Upper lobe of right lung (tissue), 1 donor: ENCODE results near the gene ACER3. TPM values are rescaled to one million over a fixed set of nuclear protein-coding genes. Genes with fewer than 3 reads are reported as not detected.

Experiments
- ATAC-seq: fragments of 200-7000 bp; cut with Tn5 transposase; one replicate; pipeline ENCODE4 v1.9.1; 2020; ENCODE audit warnings: mild to moderate bottlenecking, moderate library complexity
- DNase-seq: peaks from one replicate; pipeline ENCODE4 v3.0.0-alpha.2; 2020
- H3K27ac ChIP-seq: fragments of 200-600 bp; one replicate; pipeline ENCODE4 v1.8.0; 2022
- H3K27me3 ChIP-seq: fragments of 200-600 bp; one replicate; pipeline ENCODE4 v1.8.0; 2022; ENCODE audit warnings: mild to moderate bottlenecking
- H3K36me3 ChIP-seq: fragments of 200-600 bp; one replicate; pipeline ENCODE4 v1.8.0; 2022
- H3K4me1 ChIP-seq: fragments of 200-600 bp; one replicate; pipeline ENCODE4 v1.8.0; 2022
- H3K4me3 ChIP-seq: fragments of 200-600 bp; one replicate; pipeline ENCODE4 v1.8.0; 2022; ENCODE audit warnings: mild to moderate bottlenecking
- H3K9me3 ChIP-seq: fragments of 200-600 bp; one replicate; pipeline ENCODE4 v1.8.0; 2022
- CTCF ChIP-seq: fragments of 200-600 bp; IDR thresholded peaks from one replicate; pipeline ENCODE4 v1.8.0; 2022; ENCODE audit warnings: antibody characterized with exemption
- intact Hi-C: fragments of 100-400 bp; cut with DNase I; formaldehyde crosslinking; loops from one replicate; pipeline ENCODE4 v1.11.0; 2022
- total RNA-seq: library from RNA; stranded (reverse); fragmentation: NEBNext Ultra II Directional; extraction: Animal tissue kit (Norgen Biotek cat#: 25700); gene quantifications from one replicate; pipeline ENCODE4 v1.2.1, GENCODE V29; 2021
- donor health status: DM: no; HTN: yes; CAD: no; lungs with severe emphysema.

Gene ACER3
- total RNA-seq, 1 donor from 2014 or later: 42.2 TPM

- ATAC-seq: no peak
- no peak for TF ChIP-seq CTCF
- no peaks in the 10 kb centered on the region for H3K27me3 ChIP-seq
Measured at GRCh38 chr11:76972051-76972450, 111.3 kb downstream of the ACER3 start.

GRCh38 chr11:76974179-76974891 is 113.6 kb downstream of the ACER3 start:
- Histone ChIP-seq H3K27ac (no peak overlapping the region), H3K4me1 (no peaks in the 10 kb centered on the region), H3K4me3 (no peak overlapping the region), H3K27me3 (no peaks in the 10 kb centered on the region), H3K9me3 (peaks cover 7% of the 10 kb centered on the region), H3K36me3 (peaks cover 11% of the 10 kb centered on the region)
- no peak for ATAC-seq
- DNase-seq: no peak
- TF ChIP-seq CTCF: no peak
- intact Hi-C loops: no loop called here

More at GRCh38 chr11:76972051-76972450, 111.3 kb downstream of the ACER3 start:
- DNase-seq: no peak
- peaks cover 4% of the 10 kb centered on the region for H3K36me3 ChIP-seq
- H3K27ac ChIP-seq: no peak overlapping the region
- peaks cover 7% of the 10 kb centered on the region for H3K9me3 ChIP-seq
- intact Hi-C loops: no loop called here
- no peak overlapping the region for H3K4me3 ChIP-seq
- no peaks in the 10 kb centered on the region for H3K4me1 ChIP-seq

GRCh38 chr11:76975513-76975912 is 114.8 kb downstream of the ACER3 start:
- Histone ChIP-seq H3K4me1 (no peaks in the 10 kb centered on the region), H3K4me3 (no peak overlapping the region), H3K36me3 (peaks cover 11% of the 10 kb centered on the region), H3K9me3 (peaks cover 7% of the 10 kb centered on the region), H3K27me3 (no peaks in the 10 kb centered on the region), H3K27ac (no peak overlapping the region)
- intact Hi-C loops: no loop called here
- ATAC-seq (no peak), DNase-seq (no peak)
- TF ChIP-seq CTCF: no peak

- Histone ChIP-seq H3K27ac (no peak overlapping the region), H3K27me3 (no peaks in the 10 kb centered on the region), H3K36me3 (peaks cover 11% of the 10 kb centered on the region), H3K9me3 (no peaks in the 10 kb centered on the region), H3K4me1 (no peaks in the 10 kb centered on the region), H3K4me3 (no peak overlapping the region)
- ATAC-seq (peak; percentile 42), DNase-seq (no peak)
- intact Hi-C loops: no loop called here
- no peak for TF ChIP-seq CTCF
Measured at GRCh38 chr11:76977791-76978190, 117.1 kb downstream of the ACER3 start.

- ATAC-seq (no peak), DNase-seq (no peak)
- Histone ChIP-seq H3K27me3 (no peaks in the 10 kb centered on the region), H3K27ac (no peak overlapping the region), H3K36me3 (peaks cover 11% of the 10 kb centered on the region), H3K4me1 (no peaks in the 10 kb centered on the region), H3K4me3 (no peak overlapping the region), H3K9me3 (no peaks in the 10 kb centered on the region)
- intact Hi-C loops: no loop called here
- no peak for TF ChIP-seq CTCF
Measured at GRCh38 chr11:76978239-76978638, 117.5 kb downstream of the ACER3 start.
